HEK293T (cell line): ENCODE measurements around the gene MPHOSPH10.

Experiments
- ARNT ChIP-seq: fragments of 450-650 bp; IDR thresholded peaks from 2 replicates; pipeline ENCODE4 v1.6.1; 2017; ENCODE audit warnings: mild to moderate bottlenecking
- BHLHE40 ChIP-seq: fragments of 450-650 bp; IDR thresholded peaks from 2 replicates; pipeline ENCODE4 v1.6.1; 2016; ENCODE audit warnings: mild to moderate bottlenecking, moderate library complexity, borderline replicate concordance
- ELF4 ChIP-seq: fragments of 450-650 bp; IDR thresholded peaks from 2 replicates; pipeline ENCODE4 v1.6.1; 2017; ENCODE audit warnings: antibody characterized with exemption
- FOXK2 ChIP-seq: fragments of 450-650 bp; IDR thresholded peaks from 2 replicates; pipeline ENCODE4 v1.6.1; 2016; ENCODE audit warnings: mild to moderate bottlenecking
- FOXM1 ChIP-seq: fragments of 450-650 bp; IDR thresholded peaks from 2 replicates; pipeline ENCODE4 v1.6.1; 2017; ENCODE audit warnings: mild to moderate bottlenecking, borderline replicate concordance
- HDGF ChIP-seq: fragments of 450-650 bp; IDR thresholded peaks from 2 replicates; pipeline ENCODE4 v1.6.1; 2017; ENCODE audit warnings: antibody characterized with exemption, borderline replicate concordance
- L3MBTL2 ChIP-seq: fragments of 450-650 bp; conservative IDR thresholded peaks from 2 replicates; pipeline ENCODE4 v1.6.1; 2016; ENCODE audit warnings: mild to moderate bottlenecking
- NFRKB ChIP-seq: fragments of 450-650 bp; IDR thresholded peaks from 2 replicates; pipeline ENCODE4 v1.6.1; 2016; ENCODE audit warnings: mild to moderate bottlenecking, moderate library complexity
- SP1 ChIP-seq: fragments of 450-650 bp; IDR thresholded peaks from 2 replicates; pipeline ENCODE4 v1.6.1; 2017
- SUZ12 ChIP-seq: fragments of 450-650 bp; IDR thresholded peaks from 2 replicates; pipeline ENCODE4 v1.6.1; 2016; ENCODE audit warnings: mild to moderate bottlenecking

DNA sequence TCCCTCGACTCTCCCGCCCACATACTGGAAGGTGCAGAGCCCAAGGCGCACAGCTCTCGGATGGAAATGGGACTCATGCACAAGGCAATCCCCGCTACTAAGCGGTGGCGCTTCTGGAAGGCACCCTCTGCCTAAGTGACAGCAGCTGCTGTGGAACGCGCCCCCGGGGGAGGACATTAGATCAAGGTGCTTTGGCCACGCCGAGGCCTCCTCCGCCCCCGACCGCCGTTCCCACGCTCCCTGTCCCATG, 607 bp upstream of the MPHOSPH10 start:
- no peak for TF ChIP-seq SP1
- no peak for TF ChIP-seq FOXM1
- TF ChIP-seq FOXK2: no peak
- TF ChIP-seq SUZ12: no peak
- TF ChIP-seq L3MBTL2: no peak
- TF ChIP-seq BHLHE40: no peak
- TF ChIP-seq NFRKB: no peak
- no peak for TF ChIP-seq ARNT
- no peak for TF ChIP-seq ELF4
- no peak for TF ChIP-seq HDGF
